Adrenal gland (tissue), 12 donors: Measurements from ENCODE around the gene THAP4. TPM values are rescaled to one million over a fixed set of nuclear protein-coding genes. Genes with fewer than 3 reads are reported as not detected.

Experiments
- DNase-seq, 7 donors: peaks; one replicate each; pipeline ENCODE4 v3.0.0-alpha.2; 2019 to 2020
- H3K27ac ChIP-seq, 5 donors: fragments of 200-600 bp; sonication (generic) in 4 of 5; 1 replicate in 3 of 5; 2 replicates in 2 of 5; pipeline versions ENCODE4 v1.5.1 to v1.8.0; 2016 to 2020; ENCODE audit warnings: mild to moderate bottlenecking in 1 of 5
- H3K27me3 ChIP-seq: fragments of 200-600 bp; 2 replicates; pipeline ENCODE4 v1.8.0; 2021
- H3K36me3 ChIP-seq, 2 donors: fragments of 200-600 bp; replicated peaks in 1 of 2; 1 replicate in 1 of 2; 2 replicates in 1 of 2; pipeline versions ENCODE4 v1.5.1 to v1.8.0; 2018 to 2022
- H3K4me1 ChIP-seq, 2 donors: fragments of 200-600 bp; replicated peaks in 1 of 2; 1 replicate in 1 of 2; 2 replicates in 1 of 2; pipeline versions ENCODE4 v1.5.1 to v1.8.0; 2018 to 2021
- H3K4me3 ChIP-seq, 4 donors: fragments of 200-600 bp; sonication (generic) in 3 of 4; one replicate each; pipeline ENCODE4 v1.5.1; 2016 to 2018
- H3K9me3 ChIP-seq, 3 donors: fragments of 200-600 bp; sonication (generic) in 1 of 3; replicated peaks in 1 of 3; 1 replicate in 2 of 3; 2 replicates in 1 of 3; pipeline versions ENCODE4 v1.5.1 to v1.8.0; 2016 to 2021
- POLR2A ChIP-seq, 2 donors: fragments of 450-650 bp; IDR thresholded peaks; one replicate each; pipeline ENCODE4 v1.6.1; 2017; ENCODE audit warnings: antibody characterized with exemption in 2 of 2, mild to moderate bottlenecking in 2 of 2, moderate library complexity in 1 of 2
- WGBS, 4 donors: extraction: QIAGEN DNeasy Blood & Tissue Kit in 2 of 4; methylation state at CpG; one replicate each; pipeline versions ENCODE4 v1.1.5 to v1.1.7; 2013 to 2017; 5-methylcytosine and 5-hydroxymethylcytosine counted together
- intact Hi-C, 2 donors: fragments of 100-400 bp; cut with DNase I; formaldehyde crosslinking; loops; one replicate each; pipeline versions ENCODE4 v1.14.1 to v1.15.0; 2022 to 2023
- polyA plus RNA-seq, 3 donors: library from polyadenylated mRNA; stranded (reverse); fragments of 200-250 nt in 2 of 3; fragments of 350-450 nt in 1 of 3; fragmentation: Illumina TruSeq in 1 of 3; extraction: RNeasy Lipid Tissue Mini Kit (QIAGEN cat#74804) in 1 of 3; gene quantifications; one replicate each; pipeline ENCODE4 v1.2.3, GENCODE V29; 2013 to 2014
- total RNA-seq, 9 donors: library from RNA; depleted of rRNA in 4 of 9; stranded (reverse); fragments of >200 nt in 4 of 9; fragments of 120-200 nt in 1 of 9; fragmentation: NEBNext Ultra II Directional in 1 of 9; extraction: Animal tissue kit (Norgen Biotek cat#: 25700) in 1 of 9; gene quantifications; one replicate each; pipeline versions ENCODE4 v1.1.0 to v1.2.4, GENCODE V29; 2013 to 2023
- TF ChIP-seq, protein P1 (sequence below), 6 experiments: fragments of 450-650 bp in 4 of 6; fragments of 200-600 bp in 2 of 6; sonication (generic) in 1 of 6; IDR thresholded peaks; 1 replicate in 5 of 6; 2 replicates in 1 of 6; pipeline versions ENCODE4 v1.5.1 to v1.8.0; 2016 to 2021; ENCODE audit warnings: antibody characterized with exemption in 6 of 6, mild to moderate bottlenecking in 2 of 6, moderate library complexity in 1 of 6
- donor health status: healthy with polysubstance abuse.
- donor health status: Bipolar disorder and iron deficiency.
- donor health status: DM: yes; HTN: yes; CAD: no.
- donor health status: DM: no; HTN: no; CAD: no.
- donor health status: DM: no; HTN: no; CAD: no.
- donor health status: DM: yes; HTN: yes; CAD: no.

The THAP4 gene
- total and polyA plus RNA-seq, 12 donors: 23.9 to 62.9 (median 41.1) TPM

DNA sequence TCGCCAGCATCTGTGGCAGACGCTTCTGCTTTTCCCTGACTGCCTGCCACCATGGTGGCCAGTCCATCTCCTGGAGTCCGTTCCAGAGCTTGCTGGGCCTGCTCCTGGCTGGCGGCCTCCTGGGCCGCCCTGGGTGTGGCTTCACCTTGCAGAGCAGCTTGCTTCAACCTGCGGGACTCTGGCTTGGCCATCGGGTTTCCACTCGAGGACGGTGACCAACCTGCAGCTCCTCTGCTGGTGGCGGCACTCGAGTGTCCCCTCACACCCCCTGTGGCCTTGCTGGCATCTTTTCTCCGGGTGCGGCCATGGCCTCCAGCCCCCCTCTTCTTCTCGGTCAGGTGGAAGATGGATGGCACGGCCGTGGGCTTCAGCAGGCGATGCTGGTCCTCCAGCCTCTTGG lies 3.4 kb downstream of the THAP4 start:
- no peak for TF ChIP-seq POLR2A (IDR thresholded peaks at IDR 0.05)
- TF ChIP-seq, protein P1, sequence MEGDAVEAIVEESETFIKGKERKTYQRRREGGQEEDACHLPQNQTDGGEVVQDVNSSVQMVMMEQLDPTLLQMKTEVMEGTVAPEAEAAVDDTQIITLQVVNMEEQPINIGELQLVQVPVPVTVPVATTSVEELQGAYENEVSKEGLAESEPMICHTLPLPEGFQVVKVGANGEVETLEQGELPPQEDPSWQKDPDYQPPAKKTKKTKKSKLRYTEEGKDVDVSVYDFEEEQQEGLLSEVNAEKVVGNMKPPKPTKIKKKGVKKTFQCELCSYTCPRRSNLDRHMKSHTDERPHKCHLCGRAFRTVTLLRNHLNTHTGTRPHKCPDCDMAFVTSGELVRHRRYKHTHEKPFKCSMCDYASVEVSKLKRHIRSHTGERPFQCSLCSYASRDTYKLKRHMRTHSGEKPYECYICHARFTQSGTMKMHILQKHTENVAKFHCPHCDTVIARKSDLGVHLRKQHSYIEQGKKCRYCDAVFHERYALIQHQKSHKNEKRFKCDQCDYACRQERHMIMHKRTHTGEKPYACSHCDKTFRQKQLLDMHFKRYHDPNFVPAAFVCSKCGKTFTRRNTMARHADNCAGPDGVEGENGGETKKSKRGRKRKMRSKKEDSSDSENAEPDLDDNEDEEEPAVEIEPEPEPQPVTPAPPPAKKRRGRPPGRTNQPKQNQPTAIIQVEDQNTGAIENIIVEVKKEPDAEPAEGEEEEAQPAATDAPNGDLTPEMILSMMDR (IDR thresholded peaks at IDR 0.05): no peak
- 88 to 98% (median 90%) methylated on average over 10 to 17 of the region's 17 CpGs for WGBS, 4 donors
- peaks cover 11 to 21% of the 10 kb centered on the region in 2 donors for H3K4me1 ChIP-seq

DNA sequence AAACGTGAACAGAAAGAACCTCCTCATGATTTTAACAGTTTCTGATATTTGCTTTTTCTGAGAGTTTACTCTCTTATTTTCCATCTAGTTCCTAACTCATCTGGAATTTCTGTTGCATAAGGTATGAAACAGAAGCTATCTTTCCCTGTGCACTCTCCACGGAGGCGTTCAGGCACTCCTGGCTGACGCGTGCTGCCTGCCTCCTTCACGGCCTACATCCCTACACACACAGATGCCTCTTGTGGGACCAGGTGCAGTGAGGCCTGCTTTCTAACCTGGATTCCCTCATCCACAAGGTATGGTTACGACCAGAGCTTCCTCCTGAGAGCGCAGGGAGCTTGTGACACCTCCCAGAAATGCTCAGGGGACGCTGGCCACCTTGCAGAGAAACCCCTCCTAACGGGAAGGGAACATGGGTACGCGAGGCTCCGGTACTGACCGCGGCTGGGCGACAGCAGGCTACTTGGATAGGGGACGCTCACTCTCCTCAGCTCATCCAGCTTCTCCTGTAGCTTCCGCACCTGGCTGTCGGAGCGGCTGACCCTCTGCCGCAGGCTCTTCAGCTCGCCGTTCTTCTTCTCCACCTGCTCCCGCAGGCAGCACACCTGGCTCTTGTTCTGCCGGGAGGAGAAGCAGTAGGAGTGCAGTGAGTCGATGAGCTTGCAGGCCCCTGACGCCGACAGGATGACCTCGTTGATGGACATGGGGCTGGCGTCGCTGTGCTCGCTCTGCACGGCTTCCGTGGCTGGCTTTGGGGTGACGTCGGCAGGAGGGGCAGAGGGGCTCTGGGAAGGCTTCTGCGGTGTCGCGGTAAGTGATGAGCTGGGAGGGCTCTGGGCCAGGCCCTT lies 4.3 kb downstream of the THAP4 start:
- DNase-seq: no peak
- Histone ChIP-seq H3K36me3 (peaks cover 0 to 22% of the 10 kb centered on the region in 2 donors), H3K9me3 (no peaks in the 10 kb centered on the region), H3K27me3 (no peaks in the 10 kb centered on the region), H3K27ac (no peak overlapping the region), H3K4me1 (peaks cover 6 to 15% of the 10 kb centered on the region in 2 donors), H3K4me3 (no peak overlapping the region)
- intact Hi-C loops: no loop called here
- TF ChIP-seq POLR2A (IDR thresholded peaks at IDR 0.05): no peak
- TF ChIP-seq, protein P1 (IDR thresholded peaks at IDR 0.05): no peak
- WGBS, 4 donors: 93 to 96% (median 96%) methylated on average over 27 to 39 of the region's 39 CpGs

More for the DNA sequence above, 3.4 kb downstream of the THAP4 start:
- Histone ChIP-seq H3K4me3 (no peak overlapping the region), H3K27ac (no peak overlapping the region), H3K9me3 (no peaks in the 10 kb centered on the region), H3K36me3 (peaks cover 0 to 22% of the 10 kb centered on the region in 2 donors), H3K27me3 (no peaks in the 10 kb centered on the region)
- intact Hi-C loops: no loop called here
- no peak for DNase-seq

DNA sequence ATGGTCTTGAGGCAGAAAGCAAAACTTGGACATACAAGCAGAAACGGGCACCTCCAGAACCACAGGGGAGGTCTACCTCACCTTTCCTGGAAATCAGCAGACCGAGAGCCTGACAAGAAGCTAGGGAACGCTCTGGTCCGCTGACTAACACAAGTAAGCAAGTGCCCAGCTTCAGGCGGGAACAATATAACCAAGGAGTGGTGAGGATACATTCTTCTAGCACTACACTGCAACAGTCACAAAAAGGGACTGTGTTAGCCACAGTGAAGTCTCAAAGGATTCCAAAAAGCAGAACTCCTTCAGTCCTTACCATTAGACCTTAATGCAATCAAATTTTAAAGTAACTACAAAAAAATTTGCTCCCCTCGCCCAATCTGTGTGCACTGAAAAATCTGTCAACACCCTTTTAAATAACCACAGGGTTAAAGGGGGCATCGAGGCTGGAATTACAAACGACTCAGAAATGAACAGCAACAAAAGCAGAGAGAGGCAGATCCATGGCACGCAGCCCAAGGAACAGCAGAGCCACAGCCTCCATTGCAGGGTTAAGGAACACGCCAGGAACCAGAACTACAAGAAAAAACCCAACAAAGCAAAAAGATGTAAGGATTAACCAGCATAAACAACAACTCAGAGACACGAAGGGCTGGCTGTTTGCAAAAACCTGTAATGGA lies 7.1 kb downstream of the THAP4 start:
- Histone ChIP-seq H3K27ac (no peak overlapping the region), H3K4me3 (no peak overlapping the region), H3K27me3 (no peaks in the 10 kb centered on the region), H3K36me3 (peaks cover 0 to 24% of the 10 kb centered on the region in 2 donors), H3K9me3 (no peaks in the 10 kb centered on the region), H3K4me1 (peaks cover 0 to 1% of the 10 kb centered on the region in 2 donors)
- WGBS, 4 donors: 81 to 83% (median 83%) methylated on average over 10 to 11 of the region's 11 CpGs
- intact Hi-C loops: no loop called here
- TF ChIP-seq, protein P1 (IDR thresholded peaks at IDR 0.05): no peak
- TF ChIP-seq POLR2A (IDR thresholded peaks at IDR 0.05): no peak
- no peak for DNase-seq

DNA sequence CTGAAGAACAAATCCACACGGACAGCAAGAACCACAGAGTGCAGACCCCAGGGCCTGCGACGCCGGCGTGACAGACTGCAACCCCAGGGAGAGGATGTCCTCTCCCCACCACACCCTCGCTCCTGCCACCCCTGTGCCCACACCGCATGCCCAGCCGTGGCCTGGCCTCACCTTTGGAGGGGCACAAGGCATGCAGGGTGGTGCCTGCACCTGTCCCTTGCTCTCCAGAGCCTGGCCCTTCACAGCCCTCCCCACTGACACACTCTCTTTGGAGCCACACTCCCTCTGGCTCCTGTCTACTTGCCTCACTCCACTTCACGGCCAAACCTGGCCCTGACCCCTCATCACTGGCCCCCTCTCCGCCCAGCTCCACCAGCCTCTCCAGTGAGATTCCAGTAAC lies 9.3 kb downstream of the THAP4 start:
- Histone ChIP-seq H3K4me1 (no peaks in the 10 kb centered on the region), H3K27ac (no peak overlapping the region), H3K36me3 (peaks cover 0 to 11% of the 10 kb centered on the region in 2 donors), H3K4me3 (no peak overlapping the region), H3K27me3 (no peaks in the 10 kb centered on the region), H3K9me3 (no peaks in the 10 kb centered on the region)
- DNase-seq: no peak
- intact Hi-C loops: no loop called here
- WGBS, 4 donors: 80 to 86% (median 84%) methylated on average over 8 to 10 of the region's 10 CpGs
- TF ChIP-seq POLR2A (IDR thresholded peaks at IDR 0.05): no peak
- TF ChIP-seq, protein P1 (IDR thresholded peaks at IDR 0.05): no peak
